Posterior vena cava (tissue), 2 donors: ENCODE measurements around the gene TCF12. TPM values are rescaled to one million over a fixed set of nuclear protein-coding genes. Genes with fewer than 3 reads are reported as not detected.
"Not testable (repeated sequence)": the region's sequence is repeated elsewhere in the genome, so short reads cannot be mapped to it uniquely, and the experiment has no call there.

Source experiments
- DNase-seq: peaks from one replicate; pipeline ENCODE4 v3.0.0-alpha.2; 2020; ENCODE audit warnings: low spot score
- intact Hi-C, 2 donors: fragments of 100-400 bp; cut with DNase I; formaldehyde crosslinking; loops; one replicate each; pipeline versions ENCODE4 v1.14.1 to v1.14.2; 2022 to 2023
- total RNA-seq, 2 donors: library from RNA; stranded (reverse); fragmentation: NEBNext Ultra II Directional; extraction: Animal tissue kit (Norgen Biotek cat#: 25700); gene quantifications; one replicate each; pipeline ENCODE4 v1.2.1, GENCODE V29; 2021
- donor health status: DM: yes; HTN: yes; CAD: no.
- donor health status: DM: yes; HTN: yes; CAD: no.

TCF12 gene
- total RNA-seq, 2 donors from 2014 or later, result 95.2 to 102 TPM

GRCh38 chr15:56936929-56937328 lies 18.5 kb downstream of the TCF12 start:
- intact Hi-C loops, result no loop called here
- no peak for DNase-seq

- intact Hi-C loops, result no loop called here
- DNase-seq, result no peak
Measured at GRCh38 chr15:56939257-56939656, 20.8 kb downstream of the TCF12 start.

GRCh38 chr15:56940388-56940787 lies 21.9 kb downstream of the TCF12 start:
- intact Hi-C loops, result no loop called here
- no peak for DNase-seq

GRCh38 chr15:56942118-56942517 lies 23.7 kb downstream of the TCF12 start:
- intact Hi-C loops, result no loop called here
- no peak for DNase-seq

GRCh38 chr15:56943403-56943802 lies 25.0 kb downstream of the TCF12 start:
- intact Hi-C loops, result no loop called here
- no peak for DNase-seq

- intact Hi-C loops, result no loop called here
Measured at GRCh38 chr15:56944485-56944884, 26.0 kb downstream of the TCF12 start.

GRCh38 chr15:56946150-56946549 lies 27.7 kb downstream of the TCF12 start:
- intact Hi-C loops, result no loop called here
- DNase-seq, result no peak

More at GRCh38 chr15:56944485-56944884, 26.0 kb downstream of the TCF12 start:
- no peak for DNase-seq

GRCh38 chr15:56948000-56948763 lies 29.7 kb downstream of the TCF12 start:
- no peak for DNase-seq
- intact Hi-C loops, result no loop called here

GRCh38 chr15:56948764-56949101 lies 30.3 kb downstream of the TCF12 start:
- intact Hi-C loops, result no loop called here

GRCh38 chr15:56950979-56951378 lies 32.5 kb downstream of the TCF12 start:
- intact Hi-C loops, result no loop called here

More at GRCh38 chr15:56948764-56949101, 30.3 kb downstream of the TCF12 start:
- no peak for DNase-seq

GRCh38 chr15:56953790-56954189 lies 35.3 kb downstream of the TCF12 start:
- intact Hi-C loops, result no loop called here
- no peak for DNase-seq

More at GRCh38 chr15:56950979-56951378, 32.5 kb downstream of the TCF12 start:
- DNase-seq, result no peak

- DNase-seq, intact Hi-C loops: not testable (repeated sequence)
Measured at GRCh38 chr15:56955011-56955410, 36.6 kb downstream of the TCF12 start.

- DNase-seq, result no peak
- intact Hi-C loops, result no loop called here
Measured at GRCh38 chr15:56956538-56956937, 38.1 kb downstream of the TCF12 start.

- DNase-seq, result no peak
- intact Hi-C loops, result no loop called here
Measured at GRCh38 chr15:56957812-56958406, 39.5 kb downstream of the TCF12 start.

- DNase-seq, result no peak
- intact Hi-C loops, result no loop called here
Measured at GRCh38 chr15:56959318-56959648, 40.8 kb downstream of the TCF12 start.

- intact Hi-C loops, result no loop called here
- no peak for DNase-seq
Measured at GRCh38 chr15:56960116-56960515, 41.7 kb downstream of the TCF12 start.

GRCh38 chr15:56963126-56963525 lies 44.7 kb downstream of the TCF12 start:
- intact Hi-C loops, result no loop called here
- DNase-seq, result no peak

- intact Hi-C loops, result no loop called here
- no peak for DNase-seq
Measured at GRCh38 chr15:56963710-56964109, 45.3 kb downstream of the TCF12 start.

GRCh38 chr15:56964182-56964581 lies 45.7 kb downstream of the TCF12 start:
- intact Hi-C loops, result no loop called here
- no peak for DNase-seq

GRCh38 chr15:56965231-56966013 lies 47.0 kb downstream of the TCF12 start:
- intact Hi-C loops, result no loop called here
- DNase-seq, result no peak
